ENCODE results near the gene DCAF8L1. TPM values are rescaled to one million over a fixed set of nuclear protein-coding genes. Genes with fewer than 3 reads are reported as not detected.
"Not testable (repeated sequence)": the region's sequence is repeated elsewhere in the genome, so short reads cannot be mapped to it uniquely, and the experiment has no call there.

The DCAF8L1 gene
- not detected for total RNA-seq

DNA sequence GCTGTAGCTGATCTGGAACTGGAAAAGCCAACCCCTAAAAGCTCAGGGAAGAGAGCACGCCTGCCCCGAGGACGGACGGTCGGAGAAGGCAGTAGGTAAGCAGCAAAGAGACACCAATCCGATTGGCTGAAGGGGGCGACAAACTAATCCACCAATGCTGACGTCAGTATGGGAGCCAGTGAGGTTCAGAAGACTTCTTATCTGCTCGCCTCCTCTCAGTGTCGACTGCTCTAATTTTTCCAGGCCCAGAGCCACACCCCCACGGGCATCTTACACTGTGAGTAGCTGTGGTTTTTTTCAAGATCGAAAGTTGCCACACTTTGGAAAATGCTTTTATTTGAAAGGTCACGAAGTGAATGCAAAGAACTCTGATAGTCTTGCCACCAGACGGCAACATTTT lies at the start of gene DCAF8L1:
Gene DCAF8L1 (minus strand): TSS at position 101 of the 400 bp plus-strand sequence. CDS start 115 bp downstream, outside the sequence.
- ChIA-PET POLR2A (no interaction called here), CTCF (no interaction called here)

DNA sequence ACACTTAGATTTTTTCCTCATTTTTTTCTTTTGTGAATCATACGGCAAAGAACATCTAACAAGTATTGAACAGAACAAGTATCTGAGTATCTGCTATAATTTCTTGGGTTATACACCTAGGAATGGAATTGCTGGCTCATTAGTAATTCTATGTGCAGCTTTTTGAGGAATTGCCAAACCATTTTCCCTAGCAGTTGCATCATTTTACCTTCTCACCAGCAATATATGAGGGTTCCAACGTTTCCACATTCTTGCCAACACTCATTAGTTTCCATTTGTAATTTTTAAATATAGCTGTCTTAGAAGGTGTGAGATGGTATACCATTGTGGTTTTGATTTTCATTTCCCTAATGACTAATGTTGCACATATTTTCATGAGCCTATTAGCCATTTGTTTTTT lies 41.1 kb upstream of the DCAF8L1 start:
- ChIA-PET POLR2A (no interaction called here), CTCF (no interaction called here)

DNA sequence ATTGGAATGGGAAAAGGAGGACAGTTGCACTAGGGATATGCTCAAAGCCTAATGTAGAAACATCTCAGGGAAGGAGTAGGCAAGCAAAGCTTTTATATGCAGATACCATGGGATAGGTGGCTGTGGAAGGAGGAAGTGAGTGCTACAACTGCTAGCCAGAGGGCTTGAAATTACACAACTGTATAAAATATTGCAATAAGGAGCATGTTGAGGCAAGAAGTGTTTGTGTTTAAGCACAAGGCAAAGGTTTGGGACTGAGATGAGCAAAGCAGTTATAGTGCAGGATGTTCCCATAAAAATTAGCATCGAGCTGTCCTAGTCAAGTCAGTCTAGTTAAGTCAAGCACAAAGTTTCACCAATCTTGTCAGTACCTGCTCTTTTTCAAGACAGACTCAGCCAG lies 35.6 kb upstream of the DCAF8L1 start:
- POLR2A ChIA-PET: no interaction called here
- CTCF ChIA-PET: no interaction called here

DNA sequence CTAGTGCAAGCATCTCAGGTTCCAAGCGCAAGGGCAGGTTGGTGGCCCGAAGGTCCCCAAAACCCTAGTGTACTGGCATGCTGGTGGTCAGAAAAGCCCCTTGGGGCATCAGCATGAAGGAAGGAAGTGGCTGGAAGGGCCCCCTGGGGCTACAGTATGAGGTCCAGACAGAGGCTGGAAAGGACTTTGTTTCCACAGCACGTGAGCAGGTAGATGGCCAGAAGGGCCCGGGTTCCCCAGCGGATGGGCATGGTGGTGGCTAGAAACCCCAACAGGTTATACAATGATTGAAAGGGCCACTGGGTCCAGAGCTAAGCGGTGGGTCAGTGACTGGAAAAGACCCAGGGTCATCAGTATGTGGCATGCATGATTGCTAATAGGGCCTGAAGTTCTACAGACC lies 34.7 kb upstream of the DCAF8L1 start:
- ChIA-PET POLR2A (no interaction called here), CTCF (no interaction called here)

DNA sequence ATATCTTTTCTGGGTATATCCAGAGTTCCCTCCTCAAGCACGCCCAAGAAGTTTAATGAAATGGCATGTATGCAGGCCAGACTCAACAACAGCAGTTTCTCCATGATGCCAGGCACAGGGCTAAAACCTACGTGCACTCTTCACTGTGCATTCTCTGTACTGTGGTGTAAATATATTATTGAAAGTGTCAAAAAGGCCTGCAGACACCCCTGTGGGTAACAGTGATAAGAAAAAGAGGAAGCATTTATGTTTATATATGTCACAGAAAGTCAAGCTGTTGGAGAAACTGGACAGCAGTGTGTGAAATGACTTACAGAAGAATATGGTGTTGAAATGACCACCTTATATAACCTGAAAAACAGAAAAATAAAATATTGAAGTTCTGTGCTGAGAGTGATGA lies 29.6 kb upstream of the DCAF8L1 start:
- ChIA-PET CTCF (no interaction called here), POLR2A (no interaction called here)

DNA sequence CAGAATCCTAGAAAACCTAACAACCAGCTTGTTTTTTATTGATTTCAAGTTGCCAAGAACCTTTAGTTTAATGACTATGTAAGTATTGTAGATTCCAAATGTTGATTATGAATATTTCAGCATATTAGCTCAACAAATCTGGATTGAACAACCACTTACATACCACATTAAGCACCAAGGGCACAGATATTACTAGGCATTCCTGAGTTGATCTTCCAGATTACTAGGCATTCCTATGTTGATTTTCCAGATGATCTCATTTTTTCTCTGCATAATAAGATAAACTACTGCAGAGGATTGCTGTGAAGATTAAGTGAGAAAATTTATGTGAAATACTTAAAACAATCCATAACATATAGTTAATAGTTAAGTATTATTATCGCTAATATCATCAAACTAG lies 17.4 kb upstream of the DCAF8L1 start:
- CTCF ChIA-PET: no interaction called here
- POLR2A ChIA-PET: no interaction called here

DNA sequence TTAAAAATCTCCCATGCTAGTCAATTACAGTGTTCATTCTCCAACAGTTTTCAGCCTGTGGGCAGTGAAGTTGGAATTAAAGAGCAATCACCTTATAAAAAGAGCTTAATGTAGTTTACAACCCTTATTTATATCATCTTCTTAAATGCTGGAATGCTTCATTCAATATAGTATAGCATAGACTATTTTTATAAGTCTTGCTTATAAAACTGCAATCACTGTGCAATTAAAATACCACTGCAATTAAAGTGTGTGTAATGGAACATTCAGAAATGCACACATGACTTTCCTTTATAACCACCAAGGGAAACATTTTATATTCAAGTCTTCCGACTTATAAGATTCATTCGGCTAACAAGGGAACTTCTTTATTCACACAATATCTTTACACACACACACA lies 16.4 kb upstream of the DCAF8L1 start:
- POLR2A ChIA-PET: no interaction called here
- CTCF ChIA-PET: no interaction called here

DNA sequence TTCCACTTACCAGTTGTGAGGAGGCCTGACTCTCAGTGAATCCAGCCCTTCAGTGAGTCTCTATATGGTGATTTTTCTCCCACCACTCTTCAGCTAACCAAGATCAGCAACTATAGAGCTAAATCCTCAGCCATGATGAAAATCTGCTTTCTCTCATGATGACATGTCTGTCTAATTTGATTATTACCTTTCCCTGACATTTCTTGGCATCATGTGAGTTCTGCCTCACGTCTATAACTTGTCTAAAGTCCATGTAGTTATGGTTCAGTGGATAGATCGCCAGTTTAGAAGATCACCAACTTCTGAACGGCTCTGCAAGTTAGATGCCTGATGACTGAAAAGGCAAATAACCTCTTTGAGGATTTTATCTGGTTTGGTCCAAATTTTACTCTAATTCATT lies 14.9 kb upstream of the DCAF8L1 start:
- ChIA-PET POLR2A (no interaction called here), CTCF (no interaction called here)

DNA sequence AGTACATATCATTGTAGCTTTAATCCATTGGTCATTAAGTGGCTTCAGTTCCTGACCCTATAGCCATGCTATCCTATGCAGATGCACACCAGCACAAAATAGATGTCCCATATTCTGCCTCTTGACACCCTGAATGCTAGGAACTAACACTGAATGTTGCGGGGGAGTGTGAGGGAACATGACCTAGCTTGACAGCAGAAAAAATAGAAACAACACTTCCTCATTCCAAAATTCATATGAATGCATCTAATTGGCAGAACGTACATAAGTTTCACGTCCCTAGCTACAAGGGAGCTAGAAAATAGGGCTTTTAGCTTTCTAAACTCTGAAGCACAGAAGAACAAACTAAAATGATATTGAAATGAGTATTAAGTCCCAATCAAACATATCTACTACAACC lies 14.4 kb upstream of the DCAF8L1 start:
- CTCF ChIA-PET: no interaction called here
- POLR2A ChIA-PET: no interaction called here

DNA sequence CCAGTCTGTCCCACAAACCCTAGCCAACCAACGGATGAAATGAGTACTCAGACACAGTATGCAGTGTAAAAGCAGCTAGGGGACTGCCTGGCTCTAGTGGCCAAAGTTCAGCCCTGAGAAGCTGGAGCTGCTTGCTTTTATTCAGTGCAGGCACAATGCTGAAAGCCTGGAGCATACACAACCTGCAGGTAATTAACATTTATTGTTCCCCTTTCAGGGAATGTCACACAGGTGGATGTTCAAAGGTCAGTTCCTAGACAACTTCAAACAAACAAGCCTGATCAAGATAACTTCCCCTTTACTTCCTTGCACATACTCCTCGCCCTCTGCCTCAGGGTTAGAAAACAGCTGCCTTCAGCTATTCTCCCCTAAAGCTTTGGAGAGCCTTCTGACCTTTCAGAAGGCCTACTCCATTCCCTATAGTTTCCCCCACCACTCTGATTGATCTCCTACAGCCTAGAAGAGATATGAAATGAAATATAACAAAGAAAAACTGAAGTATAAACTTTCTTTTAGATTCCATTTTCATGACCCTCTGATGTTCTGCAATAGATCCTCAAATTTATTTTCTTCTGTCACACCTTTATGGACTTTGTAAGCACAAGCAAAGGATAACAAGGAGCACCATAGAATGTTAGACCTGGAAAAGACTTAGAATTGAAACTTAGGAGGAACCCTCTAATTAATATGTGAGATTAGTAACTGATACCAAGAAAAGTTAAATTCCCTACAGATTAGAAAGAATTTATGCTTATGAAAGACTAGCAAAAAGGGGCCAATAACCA lies 6.8 kb upstream of the DCAF8L1 start:
- ChIA-PET POLR2A (no interaction called here), CTCF (no interaction called here)

DNA sequence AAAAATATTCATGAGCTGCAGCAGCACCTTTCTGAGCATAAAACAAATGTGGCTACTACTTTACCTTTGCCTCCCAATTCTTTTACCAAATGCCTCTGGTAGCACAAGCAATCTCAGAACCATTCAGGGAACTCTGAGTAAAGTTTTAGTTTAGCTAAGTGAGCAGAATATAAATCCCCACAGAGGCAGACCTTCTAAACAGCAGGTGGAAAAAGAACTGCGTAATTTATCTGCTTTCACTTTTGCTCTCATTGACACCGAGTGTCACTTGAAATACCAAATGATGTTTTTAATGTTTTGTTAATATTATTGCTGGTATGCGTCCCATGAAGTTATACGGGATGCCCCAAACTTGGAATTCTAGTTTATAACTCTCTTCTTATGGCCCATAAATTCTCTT lies 4.3 kb downstream of the DCAF8L1 start:
- POLR2A ChIA-PET, CTCF ChIA-PET: not testable (repeated sequence)

DNA sequence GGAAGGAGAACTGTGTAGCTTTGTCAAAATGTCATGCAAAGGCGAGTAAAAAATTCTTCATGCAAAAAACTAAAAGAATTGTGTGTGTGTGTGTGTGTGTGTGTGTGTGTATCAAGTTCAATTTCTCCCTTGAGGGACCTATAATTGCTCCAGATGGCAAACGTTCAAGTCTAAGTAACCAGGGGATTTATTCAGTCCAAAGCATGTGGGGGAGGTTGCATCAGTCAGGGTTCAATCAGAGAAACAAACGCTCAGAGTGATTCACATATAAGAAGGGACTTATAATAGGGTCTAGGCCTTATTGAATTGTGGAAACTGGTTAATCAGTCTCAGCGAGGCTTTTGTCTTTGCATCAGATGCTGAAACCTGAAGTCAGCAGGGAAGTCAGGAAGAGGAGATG lies 5.0 kb downstream of the DCAF8L1 start:
- ChIA-PET CTCF (no interaction called here), POLR2A (no interaction called here)

DNA sequence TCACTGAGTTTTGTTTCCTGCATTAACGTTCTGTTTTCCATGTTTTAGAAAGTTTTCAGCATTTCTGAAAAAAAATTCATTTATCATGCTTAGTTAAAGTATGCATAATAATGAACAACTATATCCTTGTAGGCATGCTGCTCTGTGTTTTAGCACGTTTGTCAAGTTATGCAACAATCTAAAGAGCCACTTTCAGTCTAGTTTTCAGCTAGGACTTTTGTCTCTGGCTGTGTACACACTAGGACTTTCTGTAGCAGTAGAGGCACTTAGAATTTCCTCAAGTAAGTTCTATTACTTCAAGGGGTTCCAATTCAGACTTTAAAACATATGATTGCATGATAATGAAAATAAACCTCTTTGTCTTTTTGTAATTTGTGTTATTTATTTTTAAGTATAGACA lies 12.4 kb downstream of the DCAF8L1 start:
- ChIA-PET POLR2A (no interaction called here), CTCF (no interaction called here)

DNA sequence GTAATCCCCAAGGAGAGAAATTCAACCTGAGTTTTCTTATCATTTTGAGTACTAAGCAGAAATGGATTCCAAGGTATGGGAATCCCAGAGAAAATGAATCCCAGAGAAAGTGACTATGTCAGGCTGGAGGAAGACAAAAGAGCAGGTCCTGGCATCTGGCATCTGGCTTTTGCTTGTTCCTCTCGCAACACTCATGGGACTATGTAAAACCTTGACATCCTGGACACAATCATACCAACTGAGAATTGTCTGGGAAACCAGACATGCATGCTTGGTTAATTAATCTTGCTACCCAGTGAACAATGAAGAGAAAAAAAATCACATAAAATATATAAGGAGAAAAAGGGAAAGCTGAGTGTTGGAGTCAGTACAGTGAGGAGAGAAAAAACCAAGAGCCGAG lies 12.9 kb downstream of the DCAF8L1 start:
- CTCF ChIA-PET: no interaction called here
- POLR2A ChIA-PET: no interaction called here

DNA sequence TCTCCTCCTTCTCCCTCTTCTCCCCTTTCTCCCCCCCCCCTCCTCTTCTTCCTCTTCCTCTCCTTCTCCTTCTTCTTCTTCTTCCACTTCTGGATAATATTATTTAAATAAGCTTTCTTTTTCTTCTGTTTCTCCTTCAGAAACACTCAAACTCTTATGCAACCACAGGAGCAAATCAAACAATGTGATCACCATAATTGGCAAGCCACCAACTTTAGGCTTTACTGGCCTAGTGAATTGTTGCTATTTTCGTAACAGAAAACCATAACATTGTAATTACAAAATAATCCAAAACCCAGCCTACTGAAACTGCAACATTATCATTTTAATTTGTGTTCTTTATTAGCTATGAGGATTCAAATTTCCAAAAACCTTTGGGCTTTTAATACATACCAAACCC lies 14.3 kb downstream of the DCAF8L1 start:
- CTCF ChIA-PET: no interaction called here

DNA sequence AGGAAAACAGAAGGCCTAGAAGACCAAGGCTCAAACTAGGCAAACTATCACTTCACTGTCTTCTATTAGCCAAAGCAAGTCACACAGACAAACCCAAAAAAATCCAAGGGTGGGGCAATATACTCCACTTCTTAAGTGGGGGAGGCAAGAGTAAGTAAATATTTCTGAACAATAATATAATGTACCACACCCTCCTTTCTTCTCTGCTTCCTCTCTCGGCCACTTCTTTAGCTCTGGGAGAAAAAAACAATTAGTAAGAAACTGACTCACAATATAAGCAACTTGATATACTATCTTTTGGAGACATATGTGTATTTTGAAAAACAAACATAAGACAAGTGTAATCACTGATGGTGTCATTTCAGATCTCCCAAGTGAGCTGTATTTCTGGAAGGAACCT lies 14.8 kb downstream of the DCAF8L1 start:
- ChIA-PET CTCF (no interaction called here), POLR2A (no interaction called here)

More for the DNA sequence above, 14.3 kb downstream of the DCAF8L1 start:
- POLR2A ChIA-PET: no interaction called here

DNA sequence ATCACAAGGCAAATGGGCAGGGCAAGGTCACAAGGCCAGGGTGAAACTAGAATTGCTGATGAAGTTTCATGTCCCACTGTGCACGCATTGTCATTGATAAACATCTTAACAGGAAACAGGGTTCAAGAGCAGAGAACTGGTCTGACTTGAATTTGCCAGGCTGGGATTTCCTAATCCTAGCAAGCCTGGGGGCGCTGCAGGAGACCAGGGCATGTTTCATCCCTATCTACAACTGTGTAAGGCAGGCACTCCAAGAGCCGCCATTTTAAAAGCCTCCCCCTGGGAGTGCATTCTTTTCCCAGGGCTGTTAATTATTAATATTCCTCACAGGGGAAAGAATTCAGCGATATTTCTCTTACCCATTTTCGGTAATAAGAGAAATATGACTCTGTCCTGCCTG lies 15.9 kb downstream of the DCAF8L1 start:
- POLR2A ChIA-PET: not testable (repeated sequence)

DNA sequence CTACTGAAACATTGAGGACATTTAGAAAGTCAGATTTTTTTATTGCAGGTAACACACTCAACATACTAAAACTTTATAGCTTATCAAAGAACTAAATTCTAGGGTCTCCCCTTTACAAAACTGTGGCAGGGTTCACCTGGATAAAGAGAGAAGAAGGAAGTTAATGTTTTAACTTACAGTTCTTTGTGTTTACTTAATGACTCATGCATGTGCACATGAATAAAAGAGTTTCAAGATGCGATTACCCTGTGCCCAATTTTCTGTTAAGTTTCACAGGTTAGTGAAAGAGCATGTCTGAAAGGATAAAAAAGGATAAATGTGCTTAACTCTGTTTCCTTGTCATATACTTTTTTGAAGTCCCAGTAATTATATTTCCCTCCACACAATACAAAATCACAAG lies 16.8 kb downstream of the DCAF8L1 start:
- CTCF ChIA-PET: no interaction called here

More for the DNA sequence above, 15.9 kb downstream of the DCAF8L1 start:
- CTCF ChIA-PET: not testable (repeated sequence)

DNA sequence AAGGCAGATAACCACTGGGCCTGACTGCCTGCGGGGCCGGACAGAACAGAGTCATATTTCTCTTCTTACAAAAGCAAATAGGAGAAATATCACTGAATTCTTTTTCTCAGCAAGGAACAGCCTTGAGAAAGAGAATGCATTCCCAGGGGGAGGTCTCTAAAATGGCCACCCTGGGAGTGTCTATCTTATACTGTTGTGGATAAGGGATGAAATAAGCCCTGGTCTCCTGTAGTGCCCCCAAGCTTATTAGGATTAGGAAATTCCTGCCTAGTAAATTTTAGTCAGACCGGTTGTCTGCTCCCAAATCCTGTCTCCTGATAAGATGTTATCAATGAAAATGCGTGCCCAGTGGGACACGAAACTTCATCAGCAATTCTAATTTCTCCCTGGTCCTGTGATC lies 20.8 kb downstream of the DCAF8L1 start:
- POLR2A ChIA-PET, CTCF ChIA-PET: not testable (repeated sequence)

More for the DNA sequence above, 16.8 kb downstream of the DCAF8L1 start:
- POLR2A ChIA-PET: no interaction called here

DNA sequence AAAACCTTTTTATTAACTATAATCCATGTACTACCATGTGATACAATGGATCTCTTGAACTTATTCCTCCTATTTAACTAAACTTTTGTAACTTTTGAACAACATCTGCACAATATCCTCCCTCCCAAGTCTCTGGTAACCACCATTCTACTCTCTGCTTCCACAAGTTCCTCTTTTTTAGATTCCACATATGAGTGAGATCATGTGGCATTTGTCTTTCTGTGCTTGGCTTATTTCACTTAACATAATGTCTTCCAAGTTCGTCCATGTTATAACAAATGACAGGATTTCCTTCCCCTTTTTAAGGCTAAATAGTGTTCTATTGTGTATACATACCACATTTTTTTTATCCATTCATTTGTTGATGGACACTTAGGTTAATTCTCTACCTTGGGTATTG lies 28.1 kb downstream of the DCAF8L1 start:
- CTCF ChIA-PET: no interaction called here
- POLR2A ChIA-PET: no interaction called here

DNA sequence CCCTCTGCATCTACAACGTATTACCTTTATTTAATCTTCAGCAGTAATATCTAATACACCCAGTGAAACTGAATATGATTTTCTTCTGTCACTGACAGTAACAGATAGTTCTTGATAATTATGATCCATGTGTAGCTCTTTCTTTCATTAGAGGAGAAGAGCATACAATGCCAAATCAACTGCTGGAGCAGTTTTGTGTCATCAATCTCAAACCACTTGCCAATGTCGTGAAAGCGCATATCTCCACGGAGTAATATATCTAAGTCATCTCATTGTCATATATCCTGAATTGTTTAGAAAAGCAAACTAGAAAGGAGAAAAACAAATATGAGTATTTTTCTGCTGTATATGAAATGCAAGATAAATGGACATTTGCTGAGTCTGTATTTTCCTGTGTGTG lies 47.9 kb downstream of the DCAF8L1 start:
- ChIA-PET POLR2A (no interaction called here), CTCF (no interaction called here)
